IgD-negative memory B cell (primary cell): ENCODE measurements around the gene MUC22. TPM values are rescaled to one million over a fixed set of nuclear protein-coding genes. Genes with fewer than 3 reads are reported as not detected.
"Not testable (repeated sequence)": the region's sequence is repeated elsewhere in the genome, so short reads cannot be mapped to it uniquely, and the experiment has no call there.

Experiments
- H3K27ac Mint-ChIP-seq, 3 donors: one replicate each; pipeline ENCODE4 v1.8.0; 2020 to 2022; ENCODE audit warnings: mild to moderate bottlenecking in 3 of 3, mixed read lengths in 3 of 3, moderate library complexity in 1 of 3
- H3K27me3 Mint-ChIP-seq: one replicate; pipeline ENCODE4 v1.8.0; 2021; ENCODE audit warnings: mixed read lengths
- H3K36me3 Mint-ChIP-seq: one replicate; pipeline ENCODE4 v1.8.0; 2020; ENCODE audit warnings: mild to moderate bottlenecking, mixed read lengths
- H3K4me1 Mint-ChIP-seq, 3 donors: one replicate each; pipeline ENCODE4 v1.8.0; 2020 to 2022; ENCODE audit warnings: mixed read lengths in 3 of 3, mild to moderate bottlenecking in 1 of 3
- H3K4me3 Mint-ChIP-seq, 4 donors: one replicate each; pipeline ENCODE4 v1.8.0; 2020 to 2022; ENCODE audit warnings: mild to moderate bottlenecking in 4 of 4, mixed read lengths in 4 of 4, moderate library complexity in 3 of 4
- H3K9me3 Mint-ChIP-seq, 3 donors: one replicate each; pipeline ENCODE4 v1.8.0; 2020 to 2021; ENCODE audit warnings: mixed read lengths in 3 of 3, mild to moderate bottlenecking in 1 of 3
- polyA plus RNA-seq: library from polyadenylated mRNA; unstranded; fragments of 300-500 nt; fragmentation: Illumina TruSeq; gene quantifications from one replicate; pipeline ENCODE4 v1.2.3, GENCODE V29; 2021

MUC22 gene
- polyA plus RNA-seq, 1 donor from 2014 or later: not detected

DNA sequence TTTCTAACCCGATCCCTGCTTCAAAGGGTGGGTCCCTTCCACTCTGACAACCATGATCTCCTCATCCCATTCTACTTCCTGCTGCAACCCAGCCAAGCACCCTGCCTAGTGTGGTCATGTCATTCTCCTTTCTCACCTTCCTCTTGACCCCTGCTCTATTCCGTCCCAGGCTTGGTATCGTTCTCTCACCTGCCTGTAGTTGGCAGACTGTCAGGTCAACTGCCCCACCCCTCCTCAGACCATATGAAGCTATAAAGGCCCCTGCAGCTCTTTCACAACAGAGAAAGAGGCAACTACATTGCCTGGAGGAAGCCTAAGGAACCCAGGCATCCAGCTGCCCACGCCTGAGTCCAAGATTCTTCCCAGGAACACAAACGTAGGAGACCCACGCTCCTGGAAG, 26.8 kb upstream of the MUC22 start, which contains the start of gene MUC21:
Gene MUC21 (plus strand): TSS at position 280 of the 400 bp plus-strand sequence. CDS start 241 bp downstream, outside the sequence.
- Mint-ChIP-seq H3K4me3 (no peak within 1 kb of the TSS), H3K36me3 (peaks cover 1% of the 10 kb centered on the region), H3K27me3 (peaks cover 36% of the 10 kb centered on the region), H3K9me3 (no peaks in the 10 kb centered on the region), H3K27ac (peak within 1 kb of the TSS in 1 of 3 donors; percentile 1), H3K4me1 (peaks cover 6 to 17% (median 9%) of the 10 kb centered on the region in 3 donors)

DNA sequence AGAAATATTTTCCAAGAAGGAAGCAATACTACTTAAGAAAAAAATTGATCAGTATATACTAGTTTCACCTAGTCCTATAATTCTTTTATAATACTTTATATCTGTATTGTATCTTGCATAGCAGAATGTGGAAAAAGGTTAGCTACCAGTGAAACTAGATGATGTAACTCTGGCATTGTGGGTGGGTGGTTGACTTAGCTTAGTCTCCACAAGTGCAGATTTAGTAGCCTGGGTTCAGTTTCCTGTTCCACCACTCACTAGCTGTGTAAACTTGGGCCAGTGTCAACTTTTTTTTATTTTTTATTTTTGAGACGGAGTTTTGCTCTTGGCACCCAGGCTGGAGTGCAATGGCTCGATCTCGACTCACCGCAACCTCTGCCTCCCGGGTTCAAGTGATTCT, 24.8 kb upstream of the MUC22 start:
- H3K9me3 Mint-ChIP-seq: no peaks in the 10 kb centered on the region
- H3K27ac Mint-ChIP-seq: no peak overlapping the region
- peaks cover 26% of the 10 kb centered on the region for H3K27me3 Mint-ChIP-seq
- H3K4me1 Mint-ChIP-seq: peaks cover 4 to 12% (median 6%) of the 10 kb centered on the region in 3 donors
- no peak overlapping the region for H3K4me3 Mint-ChIP-seq
- peaks cover 1% of the 10 kb centered on the region for H3K36me3 Mint-ChIP-seq

DNA sequence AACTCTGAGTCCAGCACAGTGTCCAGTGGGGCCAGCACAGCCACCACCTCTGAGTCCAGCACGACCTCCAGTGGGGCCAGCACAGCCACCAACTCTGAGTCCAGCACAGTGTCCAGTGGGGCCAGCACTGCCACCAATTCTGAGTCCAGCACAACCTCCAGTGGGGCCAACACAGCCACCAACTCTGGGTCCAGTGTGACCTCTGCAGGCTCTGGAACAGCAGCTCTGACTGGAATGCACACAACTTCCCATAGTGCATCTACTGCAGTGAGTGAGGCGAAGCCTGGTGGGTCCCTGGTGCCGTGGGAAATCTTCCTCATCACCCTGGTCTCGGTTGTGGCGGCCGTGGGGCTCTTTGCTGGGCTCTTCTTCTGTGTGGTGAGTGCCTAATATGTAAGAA, 23.0 kb upstream of the MUC22 start:
- H3K4me3 Mint-ChIP-seq: no peak overlapping the region
- peaks cover 1% of the 10 kb centered on the region for H3K36me3 Mint-ChIP-seq
- H3K27ac Mint-ChIP-seq: no peak overlapping the region
- H3K27me3 Mint-ChIP-seq: peaks cover 15% of the 10 kb centered on the region
- H3K4me1 Mint-ChIP-seq: peaks cover 4 to 10% (median 10%) of the 10 kb centered on the region in 3 donors
- no peaks in the 10 kb centered on the region for H3K9me3 Mint-ChIP-seq

DNA sequence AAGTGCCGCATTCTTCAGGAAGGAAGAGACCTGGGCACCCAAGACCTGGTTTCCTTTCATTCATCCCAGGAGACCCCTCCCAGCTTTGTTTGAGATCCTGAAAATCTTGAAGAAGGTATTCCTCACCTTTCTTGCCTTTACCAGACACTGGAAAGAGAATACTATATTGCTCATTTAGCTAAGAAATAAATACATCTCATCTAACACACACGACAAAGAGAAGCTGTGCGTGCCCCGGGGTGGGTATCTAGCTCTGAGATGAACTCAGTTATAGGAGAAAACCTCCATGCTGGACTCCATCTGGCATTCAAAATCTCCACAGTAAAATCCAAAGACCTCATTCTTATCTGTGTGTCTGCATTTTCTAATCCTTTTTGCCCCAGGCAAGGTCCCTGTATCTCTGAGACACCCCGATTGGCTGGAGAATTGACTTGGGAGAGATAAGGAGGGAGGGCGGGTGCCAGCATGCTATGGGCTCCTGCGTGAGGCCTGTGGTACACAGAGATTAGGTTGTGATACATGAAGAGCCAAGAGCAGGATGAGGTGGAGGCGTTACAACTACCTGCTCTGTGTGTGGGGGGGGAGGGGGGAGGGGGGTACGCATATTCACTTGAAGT, 22.0 kb upstream of the MUC22 start:
- Mint-ChIP-seq H3K27me3 (peaks cover 8% of the 10 kb centered on the region), H3K4me3 (no peak overlapping the region), H3K27ac (peak overlapping the region in 1 of 3 donors; percentile 19), H3K36me3 (no peaks in the 10 kb centered on the region), H3K4me1 (peaks cover 3 to 10% (median 7%) of the 10 kb centered on the region in 3 donors), H3K9me3 (no peaks in the 10 kb centered on the region)

DNA sequence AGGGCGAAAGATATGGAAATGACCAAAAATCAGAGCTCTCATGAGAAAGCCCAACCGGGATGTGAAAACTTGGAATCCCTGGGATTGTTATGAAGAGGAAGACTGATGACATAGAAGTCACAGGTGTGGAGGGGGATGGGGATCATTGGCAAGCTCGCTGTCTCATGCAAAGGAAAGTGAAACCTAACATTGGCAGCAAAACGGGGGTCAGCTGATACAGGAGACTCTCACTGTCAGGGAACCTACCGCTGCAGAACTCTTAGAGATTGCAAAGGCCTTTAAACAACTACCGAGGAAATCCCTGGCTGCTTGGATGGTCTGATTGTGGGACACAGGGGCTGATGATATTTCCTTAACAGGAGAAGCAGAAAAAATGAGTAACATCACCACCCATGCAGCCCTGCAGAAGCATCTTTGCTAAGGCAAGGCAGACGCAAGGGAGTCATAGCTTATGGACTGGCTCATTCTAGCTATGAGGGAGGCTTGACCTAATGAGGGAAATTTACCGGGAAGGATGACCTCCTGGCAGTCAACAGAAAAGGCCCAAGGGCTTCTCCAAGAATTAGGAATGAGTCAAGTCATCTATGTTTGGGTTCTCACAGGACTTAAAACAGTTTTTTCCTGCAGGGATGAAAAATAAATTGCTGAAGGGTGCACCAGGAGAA, 19.7 kb upstream of the MUC22 start:
- no peak overlapping the region for H3K27ac Mint-ChIP-seq
- H3K4me1 Mint-ChIP-seq: peaks cover 3 to 10% (median 7%) of the 10 kb centered on the region in 3 donors
- peaks cover 0 to 2% (median 0%) of the 10 kb centered on the region in 3 donors for H3K9me3 Mint-ChIP-seq
- peaks cover 1% of the 10 kb centered on the region for H3K27me3 Mint-ChIP-seq
- H3K4me3 Mint-ChIP-seq: peak overlapping the region in 2 of 4 donors; percentile 41 to 43
- H3K36me3 Mint-ChIP-seq: no peaks in the 10 kb centered on the region

DNA sequence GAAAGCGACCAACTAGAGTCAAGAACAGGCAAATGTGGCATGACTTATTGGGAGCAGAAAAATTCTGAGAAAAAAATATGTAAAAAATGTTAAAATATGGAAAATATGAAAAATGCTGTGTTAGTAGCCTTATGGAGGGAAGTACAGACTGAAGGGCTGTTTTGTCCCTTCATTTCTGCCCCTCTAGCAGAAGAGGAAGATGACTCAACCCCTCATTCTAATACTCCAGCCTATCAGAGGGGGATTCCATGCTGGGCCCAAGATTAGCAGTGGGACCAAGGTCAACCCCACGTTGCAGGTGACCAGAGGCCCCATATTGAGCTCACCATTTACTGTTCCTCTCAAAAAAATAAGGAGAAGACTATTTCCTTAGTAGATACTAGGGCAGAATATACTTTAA, 18.4 kb upstream of the MUC22 start:
- H3K9me3 Mint-ChIP-seq: peaks cover 0 to 2% (median 0%) of the 10 kb centered on the region in 3 donors
- H3K27me3 Mint-ChIP-seq: peaks cover 1% of the 10 kb centered on the region
- peaks cover 3 to 10% (median 7%) of the 10 kb centered on the region in 3 donors for H3K4me1 Mint-ChIP-seq
- no peak overlapping the region for H3K27ac Mint-ChIP-seq
- H3K4me3 Mint-ChIP-seq: no peak overlapping the region
- H3K36me3 Mint-ChIP-seq: no peaks in the 10 kb centered on the region

DNA sequence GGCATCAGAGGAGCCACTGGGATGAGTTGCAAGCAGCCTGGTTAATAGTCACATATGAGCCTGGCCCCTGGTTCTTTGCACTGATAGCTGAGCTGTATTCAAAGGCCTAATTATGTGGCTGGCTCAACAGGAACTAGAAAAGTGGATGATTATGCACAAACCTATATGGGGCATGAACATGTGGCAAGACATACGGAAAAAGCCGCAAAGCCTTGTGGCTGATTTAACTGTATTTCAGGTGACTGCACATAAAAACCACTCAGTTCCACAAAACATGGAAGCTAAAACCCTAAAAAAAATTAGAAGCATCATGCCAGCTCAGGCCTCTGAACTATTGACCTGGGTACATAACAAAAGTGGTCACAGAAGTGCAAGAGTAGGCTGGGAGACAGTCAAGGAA, 13.0 kb upstream of the MUC22 start:
- Mint-ChIP-seq H3K27ac (no peak overlapping the region), H3K9me3 (peaks cover 0 to 2% (median 1%) of the 10 kb centered on the region in 3 donors), H3K4me1 (no peaks in the 10 kb centered on the region), H3K4me3 (no peak overlapping the region), H3K36me3 (no peaks in the 10 kb centered on the region), H3K27me3 (peaks cover 4% of the 10 kb centered on the region)

DNA sequence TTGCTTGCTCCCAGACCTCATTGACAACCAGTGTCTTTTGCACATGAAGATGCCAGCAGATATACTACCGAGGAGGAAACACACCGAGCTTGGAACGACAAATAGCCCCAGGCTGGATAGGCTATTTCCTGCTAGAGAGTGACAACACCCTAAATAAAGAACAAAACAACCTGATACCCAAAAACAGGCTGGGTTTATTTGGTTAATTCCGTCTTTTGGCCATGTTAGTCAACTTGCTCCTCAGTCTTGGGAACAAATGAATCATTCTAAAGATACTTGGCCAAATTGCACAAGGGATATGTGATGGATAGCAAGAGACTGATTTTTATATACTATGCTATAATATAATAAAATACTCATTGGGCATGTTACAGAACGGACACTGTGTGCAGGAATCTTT, 11.5 kb upstream of the MUC22 start:
- Mint-ChIP-seq H3K4me1 (peaks cover 0 to 5% (median 0%) of the 10 kb centered on the region in 3 donors), H3K27ac (no peak overlapping the region), H3K9me3 (peaks cover 0 to 2% (median 1%) of the 10 kb centered on the region in 3 donors), H3K4me3 (no peak overlapping the region), H3K36me3 (no peaks in the 10 kb centered on the region), H3K27me3 (peaks cover 4% of the 10 kb centered on the region)

DNA sequence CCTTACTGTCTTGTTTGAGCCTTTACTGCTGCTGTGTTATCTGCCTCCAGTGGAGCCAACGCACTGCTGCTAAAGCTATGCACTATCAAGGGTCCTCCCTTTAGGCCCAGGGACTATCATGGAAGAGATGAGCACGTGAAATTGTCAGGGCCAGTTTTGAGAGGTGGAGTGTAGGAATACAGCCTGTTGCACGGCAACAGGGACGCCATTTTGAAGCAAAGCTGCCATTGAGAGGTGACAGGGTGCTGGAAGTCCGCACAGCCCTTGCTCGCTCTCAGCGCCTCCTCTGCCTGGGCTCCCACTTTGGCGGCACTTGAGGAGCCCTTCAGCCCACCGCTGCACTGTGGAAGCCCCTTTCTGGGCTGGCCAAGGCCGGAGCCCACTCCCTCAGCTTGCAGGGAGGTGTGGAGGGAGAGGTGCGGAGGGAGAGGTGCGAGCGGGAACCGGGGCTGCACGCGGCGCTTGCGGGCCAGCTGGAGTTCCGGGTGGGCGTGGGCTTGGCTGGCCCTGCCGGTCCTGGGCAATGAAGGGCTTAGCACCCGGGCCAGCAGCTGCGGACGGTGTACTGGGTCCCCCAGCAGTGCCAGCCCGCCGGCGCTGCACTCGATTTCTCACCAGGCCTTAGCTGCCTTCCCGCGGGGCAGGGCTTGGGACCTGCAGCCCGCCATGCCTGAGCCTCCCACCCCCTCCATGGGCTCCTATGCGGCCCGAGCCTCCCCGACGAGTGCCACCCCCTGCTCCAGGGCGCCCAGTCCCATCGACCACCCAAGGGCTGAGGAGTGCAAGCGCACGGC, 10.0 kb upstream of the MUC22 start:
- H3K36me3 Mint-ChIP-seq, H3K27me3 Mint-ChIP-seq, H3K9me3 Mint-ChIP-seq, H3K4me3 Mint-ChIP-seq, H3K27ac Mint-ChIP-seq, H3K4me1 Mint-ChIP-seq: not testable (repeated sequence)

DNA sequence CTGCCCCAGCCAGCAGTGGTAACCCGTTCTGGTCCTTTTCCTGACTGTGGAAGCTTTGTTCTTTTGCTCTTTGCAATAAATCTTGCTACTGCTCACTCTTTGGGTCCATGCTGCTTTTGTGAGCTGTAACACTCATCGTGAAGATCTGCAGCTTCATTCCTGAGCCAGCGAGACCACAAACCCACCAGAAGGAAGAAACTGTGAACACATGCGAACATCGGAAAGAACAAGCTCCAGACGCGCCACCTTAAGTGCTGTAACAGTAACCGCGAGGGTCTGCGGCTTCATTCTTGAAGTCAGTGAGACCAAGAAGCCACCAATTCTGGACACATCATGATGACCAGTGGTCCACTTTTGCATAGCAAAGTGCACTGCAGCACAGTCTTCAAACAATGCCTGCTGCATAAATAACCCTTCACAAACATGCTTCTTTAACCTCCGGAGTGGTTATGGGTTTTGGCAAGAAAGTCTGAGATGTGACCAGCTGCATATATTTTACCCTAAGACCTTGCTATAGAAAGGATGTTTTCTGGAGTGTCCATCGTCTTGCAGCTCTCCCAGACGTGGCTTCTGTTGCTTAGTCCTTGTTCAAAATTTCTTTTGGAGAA, 8.9 kb upstream of the MUC22 start:
- H3K4me3 Mint-ChIP-seq: no peak overlapping the region
- no peak overlapping the region for H3K27ac Mint-ChIP-seq
- H3K27me3 Mint-ChIP-seq: peaks cover 3% of the 10 kb centered on the region
- peaks cover 0 to 1% (median 0%) of the 10 kb centered on the region in 3 donors for H3K9me3 Mint-ChIP-seq
- H3K36me3 Mint-ChIP-seq: no peaks in the 10 kb centered on the region
- peaks cover 0 to 5% (median 3%) of the 10 kb centered on the region in 3 donors for H3K4me1 Mint-ChIP-seq

DNA sequence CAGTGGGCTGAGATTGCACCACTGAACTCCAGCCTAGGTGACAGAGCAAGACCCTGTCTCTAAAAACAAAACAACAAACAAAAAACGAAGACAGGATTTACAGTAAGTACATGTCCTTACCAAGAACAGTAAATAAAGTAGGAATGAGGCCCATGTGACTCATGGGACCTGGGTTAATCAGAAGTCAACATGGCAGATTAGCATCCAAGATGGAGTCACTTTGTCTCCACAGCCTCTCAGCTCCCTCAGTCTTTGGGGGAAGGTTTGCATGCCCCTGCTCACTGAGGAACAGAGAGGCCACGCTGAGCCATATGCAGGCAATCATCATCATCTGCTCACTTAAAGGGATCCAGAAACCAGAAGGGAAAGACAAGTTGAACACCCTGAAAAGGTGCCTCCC, 7.8 kb upstream of the MUC22 start:
- no peak overlapping the region for H3K4me3 Mint-ChIP-seq
- H3K27ac Mint-ChIP-seq: no peak overlapping the region
- H3K9me3 Mint-ChIP-seq: peaks cover 0 to 1% (median 0%) of the 10 kb centered on the region in 3 donors
- H3K36me3 Mint-ChIP-seq: no peaks in the 10 kb centered on the region
- peaks cover 5% of the 10 kb centered on the region for H3K27me3 Mint-ChIP-seq
- H3K4me1 Mint-ChIP-seq: peaks cover 0 to 5% (median 3%) of the 10 kb centered on the region in 3 donors

DNA sequence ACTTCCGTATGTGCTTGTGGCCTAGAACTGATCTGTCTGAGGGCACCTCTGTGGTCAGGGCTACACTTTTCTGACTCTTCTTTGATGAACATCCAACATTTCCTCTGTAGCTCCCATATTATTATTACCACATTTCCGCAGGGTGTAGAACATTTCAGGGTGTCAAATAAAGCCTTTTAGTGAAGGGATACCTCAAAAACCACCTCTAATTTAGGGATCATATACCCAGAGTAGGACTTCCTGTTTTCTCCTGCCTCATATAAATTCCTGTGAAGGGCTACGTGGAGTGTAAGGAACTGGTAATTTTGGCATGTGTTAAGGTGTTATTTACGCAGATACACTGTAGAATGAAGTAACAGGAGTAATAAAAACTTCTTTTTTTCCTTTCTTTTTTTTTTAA, 5.5 kb upstream of the MUC22 start:
- Mint-ChIP-seq H3K36me3 (no peaks in the 10 kb centered on the region), H3K4me3 (no peak overlapping the region), H3K9me3 (peaks cover 0 to 1% (median 0%) of the 10 kb centered on the region in 3 donors), H3K27me3 (peaks cover 12% of the 10 kb centered on the region), H3K27ac (no peak overlapping the region), H3K4me1 (peaks cover 0 to 5% (median 3%) of the 10 kb centered on the region in 3 donors)

DNA sequence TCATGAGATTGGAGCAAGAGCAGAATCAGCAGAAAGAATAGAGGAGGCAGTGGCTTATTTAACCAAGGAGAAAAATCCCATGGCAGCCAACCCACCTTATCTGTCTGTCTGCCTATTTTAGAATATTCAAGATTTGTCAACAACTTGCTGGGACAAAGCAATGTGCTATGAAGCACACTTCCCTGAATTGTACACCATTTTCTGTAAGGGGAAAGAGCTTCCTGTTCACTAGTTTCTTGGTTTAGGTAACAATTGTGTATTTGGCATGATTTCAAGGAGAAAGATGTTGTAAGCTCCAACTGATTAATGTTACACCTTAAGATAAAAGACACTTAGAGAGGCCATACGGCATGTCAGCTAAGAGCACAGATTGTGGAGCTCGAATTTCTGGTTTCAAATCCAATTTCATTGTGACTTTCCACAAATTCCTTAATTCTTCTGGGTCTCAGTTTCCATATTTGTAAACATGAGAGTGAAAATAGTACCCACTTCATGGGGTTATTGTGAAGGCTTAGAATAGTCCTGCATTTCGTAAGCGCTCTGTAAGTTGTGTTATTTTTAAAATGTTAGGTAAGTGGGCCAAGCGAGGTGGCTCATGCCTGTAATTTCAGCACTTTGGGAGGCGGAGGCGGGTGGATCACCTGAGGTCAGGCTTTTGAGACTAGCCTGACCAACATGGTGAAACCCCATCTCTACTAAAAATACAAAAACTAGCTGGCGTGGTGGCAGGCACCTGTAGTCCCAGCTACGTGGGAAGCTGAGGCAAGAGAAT, 4.8 kb upstream of the MUC22 start:
- Mint-ChIP-seq H3K36me3 (no peaks in the 10 kb centered on the region), H3K27me3 (peaks cover 13% of the 10 kb centered on the region), H3K4me3 (no peak overlapping the region), H3K9me3 (no peaks in the 10 kb centered on the region), H3K27ac (no peak overlapping the region), H3K4me1 (peaks cover 0 to 5% (median 3%) of the 10 kb centered on the region in 3 donors)

DNA sequence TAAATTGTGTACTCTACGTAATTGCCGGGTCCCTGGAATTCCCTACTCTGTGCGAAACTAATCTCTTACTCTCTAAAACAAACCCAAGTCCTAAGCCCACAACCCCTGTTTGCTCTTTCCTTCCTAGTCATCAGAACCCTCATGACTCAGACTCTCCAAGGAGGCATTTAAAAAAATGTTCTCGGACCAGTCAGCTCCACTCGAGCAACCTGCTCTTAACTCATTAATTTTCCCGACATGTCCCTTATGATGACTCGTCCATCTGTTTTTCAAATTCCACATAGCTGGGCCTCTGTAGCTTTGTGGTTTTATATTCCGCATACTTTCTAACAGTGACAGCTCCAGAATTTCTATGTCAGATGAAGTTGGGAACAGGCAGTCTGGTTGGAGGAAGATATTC, 2.6 kb upstream of the MUC22 start:
- no peak overlapping the region for H3K27ac Mint-ChIP-seq
- peaks cover 2% of the 10 kb centered on the region for H3K36me3 Mint-ChIP-seq
- peaks cover 0 to 4% (median 3%) of the 10 kb centered on the region in 3 donors for H3K4me1 Mint-ChIP-seq
- no peak overlapping the region for H3K4me3 Mint-ChIP-seq
- H3K9me3 Mint-ChIP-seq: peaks cover 0 to 2% (median 0%) of the 10 kb centered on the region in 3 donors
- H3K27me3 Mint-ChIP-seq: peaks cover 23% of the 10 kb centered on the region
